ENCODE data around the gene ATG4C. TPM values are rescaled to one million over a fixed set of nuclear protein-coding genes. Genes with fewer than 3 reads are reported as not detected.
"Not testable (repeated sequence)": the region's sequence is repeated elsewhere in the genome, so short reads cannot be mapped to it uniquely, and the experiment has no call there.

ATG4C gene
- total and polyA plus RNA-seq, 4 experiments from 2014 or later, result 11.7 to 15.8 (median 14.3) TPM

DNA sequence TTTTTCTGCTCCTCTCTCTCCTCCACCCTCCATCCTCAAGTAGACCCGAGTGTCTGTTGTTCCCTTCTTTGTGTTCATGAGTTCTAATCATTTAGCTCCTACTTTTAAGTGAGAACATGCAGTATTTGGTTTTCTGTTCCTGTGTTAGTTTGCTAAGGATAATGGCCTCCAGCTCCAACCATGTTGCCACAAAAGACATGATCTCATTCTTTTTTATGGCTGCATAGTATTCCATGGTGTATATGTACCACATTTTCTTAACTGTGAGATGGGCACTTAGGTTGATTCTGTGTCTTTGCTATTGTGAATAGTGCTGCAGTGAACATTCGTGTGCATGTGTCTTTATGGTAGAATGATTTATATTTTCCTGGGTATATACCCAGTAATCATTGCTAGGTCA lies 43.9 kb downstream of the ATG4C start:
- intact Hi-C loops (cut with micrococcal nuclease); H3K4me3 ChIP-seq (ENCODE audit: low read length in 2 of 2); H3K27me3 Mint-ChIP-seq; DNase-seq; H3K9me3 Mint-ChIP-seq; H3K4me1 ChIP-seq (ENCODE audit: insufficient read depth, low read length); POLR2A ChIA-PET (ENCODE audit: partially characterized antibody); H3K4me3 Mint-ChIP-seq; H3K27ac ChIP-seq (ENCODE audit: low read depth, low read length); H3K27me3 ChIP-seq (ENCODE audit: insufficient read depth, low read length); H3K4me1 Mint-ChIP-seq; H3K36me3 ChIP-seq (ENCODE audit: insufficient read depth, low read length); H3K27ac Mint-ChIP-seq; H3K9me3 ChIP-seq (ENCODE audit: control insufficient read depth in 1 of 2, low read length in 2 of 2): not testable (repeated sequence)
- CTCF ChIA-PET (ENCODE audit: partially characterized antibody), result interaction anchor here (1.1 to 5.2 kb wide), 2 partner anchors 12 to 14 kb away, joined by 3 to 22 read pairs; no protein-coding TSS in a partner anchor
- peaks cover 28 to 46% of the 10 kb centered on the region in 2 donors for H3K36me3 Mint-ChIP-seq

DNA sequence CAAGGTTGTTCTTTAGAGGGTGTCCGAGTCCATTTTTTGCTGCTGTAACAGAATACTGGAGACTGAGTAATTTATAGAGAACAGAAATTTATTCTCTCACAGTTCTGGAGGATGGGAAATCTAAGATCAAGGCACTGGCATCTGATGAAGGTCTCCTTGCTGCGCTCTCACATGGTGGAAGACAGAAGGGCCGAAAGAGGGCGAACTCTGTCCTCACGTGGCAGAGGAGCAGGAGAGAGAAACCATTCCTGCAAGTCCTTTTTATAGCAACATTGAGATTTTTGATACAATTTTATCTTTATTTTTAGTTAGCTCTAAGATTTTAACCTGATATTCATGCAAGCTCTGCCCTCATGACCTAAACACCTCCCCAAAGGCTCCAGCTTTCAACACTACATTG lies 48.3 kb downstream of the ATG4C start:
- no peaks in the 10 kb centered on the region for H3K27me3 Mint-ChIP-seq
- POLR2A ChIA-PET (ENCODE audit: partially characterized antibody), result no interaction called here

DNA sequence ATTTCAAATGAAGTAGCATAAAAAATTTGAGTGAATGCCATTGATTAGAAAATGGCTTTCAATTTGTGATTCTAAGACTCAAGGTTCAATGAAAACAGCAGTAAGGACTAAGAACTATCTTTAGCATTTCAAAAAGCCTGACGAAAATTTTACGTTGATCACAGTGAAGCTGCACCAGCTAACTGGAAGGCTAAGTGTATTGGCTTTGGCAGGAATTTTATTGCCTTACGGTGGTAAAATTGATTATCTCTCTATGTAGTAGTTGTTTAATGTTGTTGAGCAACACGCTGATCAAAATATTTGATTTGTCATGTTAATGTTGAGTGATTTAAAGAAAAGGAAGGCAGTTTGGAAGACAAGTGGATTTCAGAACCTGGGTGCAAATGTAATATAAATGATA lies 49.6 kb downstream of the ATG4C start:
- H3K4me3 Mint-ChIP-seq, result no peak overlapping the region
- no peaks in the 10 kb centered on the region for H3K9me3 Mint-ChIP-seq
- H3K36me3 ChIP-seq (ENCODE audit: insufficient read depth, low read length), result no peaks in the 10 kb centered on the region
- H3K4me3 ChIP-seq (ENCODE audit: low read length in 2 of 2), result no peak overlapping the region
- DNase-seq, result no peak
- H3K27me3 ChIP-seq (ENCODE audit: insufficient read depth, low read length), result no peaks in the 10 kb centered on the region
- no peaks in the 10 kb centered on the region for H3K27me3 Mint-ChIP-seq
- H3K4me1 ChIP-seq (ENCODE audit: insufficient read depth, low read length), result no peaks in the 10 kb centered on the region
- H3K27ac ChIP-seq (ENCODE audit: low read depth, low read length), result no peak overlapping the region
- CTCF ChIA-PET (ENCODE audit: partially characterized antibody), result interaction anchor here (1.2 to 1.4 kb wide), 2 partner anchors 9 to 13 kb away, joined by 3 to 4 read pairs; no protein-coding TSS in a partner anchor
- intact Hi-C loops (cut with micrococcal nuclease), result no loop called here
- no peaks in the 10 kb centered on the region for H3K9me3 ChIP-seq (ENCODE audit: control insufficient read depth in 1 of 2, low read length in 2 of 2)
- POLR2A ChIA-PET (ENCODE audit: partially characterized antibody), result no interaction called here
- no peak overlapping the region for H3K27ac Mint-ChIP-seq
- H3K36me3 Mint-ChIP-seq, result peaks cover 10 to 11% of the 10 kb centered on the region in 2 donors
- H3K4me1 Mint-ChIP-seq, result no peaks in the 10 kb centered on the region

More for the DNA sequence above, 48.3 kb downstream of the ATG4C start:
- intact Hi-C loops (cut with micrococcal nuclease), result no loop called here
- Histone ChIP-seq H3K36me3 (ENCODE audit: insufficient read depth, low read length) (no peaks in the 10 kb centered on the region), H3K27ac (ENCODE audit: low read depth, low read length) (no peak overlapping the region), H3K27me3 (ENCODE audit: insufficient read depth, low read length) (no peaks in the 10 kb centered on the region), H3K4me3 (ENCODE audit: low read length in 2 of 2) (no peak overlapping the region), H3K4me1 (ENCODE audit: insufficient read depth, low read length) (no peaks in the 10 kb centered on the region), H3K9me3 (ENCODE audit: control insufficient read depth in 1 of 2, low read length in 2 of 2) (no peaks in the 10 kb centered on the region)
- peaks cover 16% of the 10 kb centered on the region in 2 donors for H3K36me3 Mint-ChIP-seq
- H3K4me1 Mint-ChIP-seq, result peaks cover 0 to 3% (median 0%) of the 10 kb centered on the region in 4 donors
- H3K4me3 Mint-ChIP-seq, result no peak overlapping the region
- H3K9me3 Mint-ChIP-seq, result peaks cover 0 to 5% (median 1%) of the 10 kb centered on the region in 8 donors
- DNase-seq, result no peak
- CTCF ChIA-PET (ENCODE audit: partially characterized antibody), result interaction anchor here (1.2 to 1.4 kb wide), 3 partner anchors 10 to 14 kb away, joined by 3 to 4 read pairs (median 3); no protein-coding TSS in a partner anchor
- H3K27ac Mint-ChIP-seq, result no peak overlapping the region

DNA sequence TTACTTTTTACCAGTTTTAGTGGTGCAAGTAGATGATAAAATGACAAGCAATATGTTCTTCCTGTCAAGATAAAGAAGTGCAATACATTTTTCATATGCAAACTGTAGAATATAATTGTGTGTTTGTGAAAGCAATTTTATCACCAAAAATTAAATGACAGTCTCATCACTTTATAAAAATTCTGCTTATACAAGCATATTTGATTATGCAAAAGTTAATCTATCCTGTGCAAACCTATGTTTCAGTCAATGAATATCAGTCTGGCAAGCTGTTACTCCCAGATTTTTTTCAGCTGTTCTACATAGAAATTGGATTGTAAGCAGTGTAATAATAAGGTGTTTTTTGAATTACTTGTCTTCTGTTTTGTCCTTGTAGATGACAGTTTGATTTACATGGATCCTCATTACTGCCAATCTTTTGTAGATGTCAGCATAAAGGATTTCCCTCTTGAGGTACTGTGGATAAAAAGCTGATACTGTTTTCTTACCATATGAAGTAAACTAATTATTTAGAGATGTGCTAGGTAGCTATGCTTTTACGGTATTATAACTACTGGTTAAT lies 50.5 kb downstream of the ATG4C start:
- POLR2A ChIA-PET (ENCODE audit: partially characterized antibody), result no interaction called here
- H3K27ac Mint-ChIP-seq, result no peak overlapping the region
- CTCF ChIA-PET (ENCODE audit: partially characterized antibody), result no interaction called here

DNA sequence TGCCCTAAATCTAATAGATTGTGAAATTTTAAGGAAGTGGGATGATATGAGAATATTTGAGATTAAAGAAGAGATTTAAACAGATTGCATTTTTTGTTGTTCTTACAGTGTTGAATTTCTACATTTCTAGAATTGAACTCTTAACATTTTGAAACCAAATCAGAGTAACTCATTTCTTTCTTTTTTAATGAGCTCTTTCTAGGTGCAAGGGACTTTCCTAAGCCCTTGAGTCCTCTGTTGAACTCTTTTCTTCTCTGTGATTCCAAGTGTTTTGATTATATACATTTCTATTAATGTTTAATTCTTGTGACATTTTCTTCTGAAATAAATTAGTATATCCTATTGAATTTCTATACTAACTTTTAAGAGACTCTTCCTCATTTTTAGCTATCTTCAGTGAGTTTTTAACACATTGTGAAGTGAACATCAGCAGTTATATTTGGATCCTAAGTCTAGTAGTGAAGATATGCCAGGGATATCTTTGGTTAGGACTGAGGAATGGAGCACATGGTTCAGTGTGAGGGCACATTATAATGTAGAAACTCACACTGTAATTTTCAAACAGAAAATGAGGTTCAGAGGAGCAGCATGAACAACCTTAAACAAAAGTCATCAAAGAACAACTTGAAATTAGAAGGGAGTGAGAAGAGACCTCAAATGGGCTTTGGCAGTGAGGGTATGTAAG lies 53.1 kb downstream of the ATG4C start:
- H3K4me1 ChIP-seq (ENCODE audit: insufficient read depth, low read length), result no peaks in the 10 kb centered on the region
- Mint-ChIP-seq H3K4me1 (peaks cover 0 to 1% (median 0%) of the 10 kb centered on the region in 4 donors), H3K36me3 (peaks cover 5 to 7% of the 10 kb centered on the region in 2 donors), H3K27ac (peak overlapping the region in 1 of 7 donors; percentile 3), H3K4me3 (no peak overlapping the region), H3K9me3 (no peaks in the 10 kb centered on the region), H3K27me3 (no peaks in the 10 kb centered on the region)
- H3K27ac ChIP-seq (ENCODE audit: low read depth, low read length), result no peak overlapping the region
- no peaks in the 10 kb centered on the region for H3K36me3 ChIP-seq (ENCODE audit: insufficient read depth, low read length)
- H3K9me3 ChIP-seq (ENCODE audit: control insufficient read depth in 1 of 2, low read length in 2 of 2), result no peaks in the 10 kb centered on the region
- POLR2A ChIA-PET (ENCODE audit: partially characterized antibody), result no interaction called here
- DNase-seq, result no peak
- CTCF ChIA-PET (ENCODE audit: partially characterized antibody), result interaction anchor here (1.4 kb wide), 1 partner anchor 28 kb away, joined by 4 read pairs; no protein-coding TSS in a partner anchor
- H3K4me3 ChIP-seq (ENCODE audit: low read length in 2 of 2), result no peak overlapping the region
- H3K27me3 ChIP-seq (ENCODE audit: insufficient read depth, low read length), result no peaks in the 10 kb centered on the region
- intact Hi-C loops (cut with micrococcal nuclease), result no loop called here

More for the DNA sequence above, 50.5 kb downstream of the ATG4C start:
- no peaks in the 10 kb centered on the region for H3K27me3 ChIP-seq (ENCODE audit: insufficient read depth, low read length)
- H3K4me1 Mint-ChIP-seq, result no peaks in the 10 kb centered on the region
- no peak for DNase-seq
- no peaks in the 10 kb centered on the region for H3K27me3 Mint-ChIP-seq
- no peaks in the 10 kb centered on the region for H3K9me3 ChIP-seq (ENCODE audit: control insufficient read depth in 1 of 2, low read length in 2 of 2)
- no peaks in the 10 kb centered on the region for H3K36me3 ChIP-seq (ENCODE audit: insufficient read depth, low read length)
- H3K36me3 Mint-ChIP-seq, result peaks cover 10 to 11% of the 10 kb centered on the region in 2 donors
- H3K4me3 ChIP-seq (ENCODE audit: low read length in 2 of 2), result no peak overlapping the region
- H3K4me1 ChIP-seq (ENCODE audit: insufficient read depth, low read length), result no peaks in the 10 kb centered on the region
- H3K27ac ChIP-seq (ENCODE audit: low read depth, low read length), result no peak overlapping the region
- H3K9me3 Mint-ChIP-seq, result no peaks in the 10 kb centered on the region
- intact Hi-C loops (cut with micrococcal nuclease), result no loop called here
- H3K4me3 Mint-ChIP-seq, result no peak overlapping the region

DNA sequence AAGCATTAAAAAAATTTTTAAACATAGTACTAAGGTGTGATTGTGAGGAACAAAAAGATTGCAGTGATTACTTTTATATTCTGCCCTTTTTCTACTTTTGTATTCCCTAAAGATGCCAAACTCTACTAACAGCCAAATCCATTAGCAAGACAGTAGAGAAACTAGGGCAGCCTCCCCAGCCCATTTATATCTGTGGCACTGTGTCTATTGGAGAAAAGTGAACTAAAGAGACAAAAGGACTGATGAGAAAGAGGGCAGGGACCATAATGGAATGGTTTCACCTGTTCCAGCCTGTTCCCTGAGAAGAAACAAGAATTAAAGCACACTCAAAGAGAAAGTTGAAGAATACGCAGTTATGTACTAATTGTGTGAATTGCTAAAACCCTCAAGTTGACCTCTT lies 56.6 kb downstream of the ATG4C start:
- H3K27ac Mint-ChIP-seq, result no peak overlapping the region
- H3K9me3 ChIP-seq (ENCODE audit: control insufficient read depth in 1 of 2, low read length in 2 of 2), result no peaks in the 10 kb centered on the region
- no peak overlapping the region for H3K4me3 ChIP-seq (ENCODE audit: low read length in 2 of 2)
- peaks cover 0 to 1% (median 0%) of the 10 kb centered on the region in 4 donors for H3K4me1 Mint-ChIP-seq
- intact Hi-C loops (cut with micrococcal nuclease), result loop anchor here (5.0 kb wide), 1 partner anchor 1407 kb away; no protein-coding TSS in a partner anchor
- H3K36me3 Mint-ChIP-seq, result peaks cover 1 to 11% of the 10 kb centered on the region in 2 donors
- no peaks in the 10 kb centered on the region for H3K27me3 ChIP-seq (ENCODE audit: insufficient read depth, low read length)
- no peaks in the 10 kb centered on the region for H3K27me3 Mint-ChIP-seq
- no peaks in the 10 kb centered on the region for H3K4me1 ChIP-seq (ENCODE audit: insufficient read depth, low read length)
- no peak overlapping the region for H3K27ac ChIP-seq (ENCODE audit: low read depth, low read length)
- no peaks in the 10 kb centered on the region for H3K36me3 ChIP-seq (ENCODE audit: insufficient read depth, low read length)
- DNase-seq, result no peak
- no peak overlapping the region for H3K4me3 Mint-ChIP-seq
- CTCF ChIA-PET (ENCODE audit: partially characterized antibody), result interaction anchor here (0.8 to 3.2 kb wide), 7 partner anchors 10 to 698 kb away, joined by 3 to 30 read pairs (median 9); no protein-coding TSS in a partner anchor
- H3K9me3 Mint-ChIP-seq, result no peaks in the 10 kb centered on the region
- POLR2A ChIA-PET (ENCODE audit: partially characterized antibody), result no interaction called here

DNA sequence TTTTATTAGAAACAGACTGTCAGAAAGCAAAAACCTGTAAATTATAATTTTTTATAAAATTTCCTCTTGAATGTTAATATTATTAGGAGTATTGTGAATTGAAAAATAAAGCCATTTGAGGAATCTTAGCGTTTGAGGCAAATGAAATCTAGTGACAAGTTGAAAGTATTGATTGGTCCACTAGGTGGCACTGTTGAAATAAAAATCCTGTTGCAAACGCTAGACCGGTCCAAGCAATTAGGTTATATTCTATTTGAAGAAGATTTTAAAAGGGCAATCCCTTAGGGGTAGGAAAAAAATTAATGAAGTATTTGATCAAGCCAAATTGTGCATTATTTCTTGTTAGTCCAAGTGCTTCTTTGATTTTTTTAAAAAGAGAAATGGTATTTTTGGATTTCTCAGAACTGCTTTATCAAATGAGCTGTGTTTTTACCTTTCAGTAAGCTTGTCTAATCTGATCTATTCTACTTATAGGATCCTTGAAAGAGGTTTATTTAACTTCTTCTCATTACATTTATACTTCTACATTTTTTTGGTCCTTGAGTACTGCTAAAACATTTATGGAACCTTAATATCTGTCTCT lies 57.7 kb downstream of the ATG4C start:
- Histone ChIP-seq H3K36me3 (ENCODE audit: insufficient read depth, low read length) (no peaks in the 10 kb centered on the region), H3K4me1 (ENCODE audit: insufficient read depth, low read length) (no peaks in the 10 kb centered on the region), H3K4me3 (ENCODE audit: low read length in 2 of 2) (no peak overlapping the region), H3K27me3 (ENCODE audit: insufficient read depth, low read length) (no peaks in the 10 kb centered on the region), H3K27ac (ENCODE audit: low read depth, low read length) (no peak overlapping the region), H3K9me3 (ENCODE audit: control insufficient read depth in 1 of 2, low read length in 2 of 2) (no peaks in the 10 kb centered on the region)
- Mint-ChIP-seq H3K4me1 (peaks cover 0 to 1% (median 0%) of the 10 kb centered on the region in 4 donors), H3K4me3 (no peak overlapping the region), H3K9me3 (no peaks in the 10 kb centered on the region), H3K36me3 (peaks cover 1 to 11% of the 10 kb centered on the region in 2 donors), H3K27me3 (no peaks in the 10 kb centered on the region), H3K27ac (no peak overlapping the region)
- intact Hi-C loops (cut with micrococcal nuclease), result loop anchor here (5.0 kb wide), 1 partner anchor 1406 kb away; no protein-coding TSS in a partner anchor
- CTCF ChIA-PET (ENCODE audit: partially characterized antibody), result interaction anchor here (0.7 to 3.2 kb wide), 13 partner anchors 9 to 697 kb away, joined by 3 to 30 read pairs (median 3); no protein-coding TSS in a partner anchor
- POLR2A ChIA-PET (ENCODE audit: partially characterized antibody), result no interaction called here
- DNase-seq, result peak in 4 of 5 donors; percentile 32 to 48 (median 44)
